ENCODE results near the gene TBC1D2.
A peak's percentile ranks its signal among the peaks of the same experiment; 100 is the strongest.

Gene TBC1D2

DNA sequence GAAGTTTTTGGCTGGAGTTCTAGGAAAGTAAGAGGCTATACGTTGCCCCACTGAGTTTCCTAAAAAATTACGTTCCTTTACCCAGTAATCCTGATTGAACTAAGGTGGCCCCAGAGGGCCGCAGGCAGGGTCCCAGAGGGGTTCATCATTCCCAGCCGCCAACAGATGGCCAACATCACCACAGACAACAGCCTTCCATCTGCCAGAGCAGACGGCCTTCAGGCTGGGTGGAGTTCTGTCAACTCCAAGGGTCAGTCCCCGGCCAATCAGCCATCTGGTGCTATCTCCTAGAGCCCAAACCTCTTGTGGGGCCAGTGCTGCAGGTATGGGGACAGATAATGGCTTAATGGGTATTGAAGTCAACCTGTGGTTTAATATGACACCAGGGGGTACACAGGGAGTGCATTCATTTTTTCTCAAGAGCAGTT lies 30.4 kb downstream of the TBC1D2 start:
- in situ Hi-C loops (cut with HindIII; ENCODE audit: low sequenced_read_pairs), result no loop called here

DNA sequence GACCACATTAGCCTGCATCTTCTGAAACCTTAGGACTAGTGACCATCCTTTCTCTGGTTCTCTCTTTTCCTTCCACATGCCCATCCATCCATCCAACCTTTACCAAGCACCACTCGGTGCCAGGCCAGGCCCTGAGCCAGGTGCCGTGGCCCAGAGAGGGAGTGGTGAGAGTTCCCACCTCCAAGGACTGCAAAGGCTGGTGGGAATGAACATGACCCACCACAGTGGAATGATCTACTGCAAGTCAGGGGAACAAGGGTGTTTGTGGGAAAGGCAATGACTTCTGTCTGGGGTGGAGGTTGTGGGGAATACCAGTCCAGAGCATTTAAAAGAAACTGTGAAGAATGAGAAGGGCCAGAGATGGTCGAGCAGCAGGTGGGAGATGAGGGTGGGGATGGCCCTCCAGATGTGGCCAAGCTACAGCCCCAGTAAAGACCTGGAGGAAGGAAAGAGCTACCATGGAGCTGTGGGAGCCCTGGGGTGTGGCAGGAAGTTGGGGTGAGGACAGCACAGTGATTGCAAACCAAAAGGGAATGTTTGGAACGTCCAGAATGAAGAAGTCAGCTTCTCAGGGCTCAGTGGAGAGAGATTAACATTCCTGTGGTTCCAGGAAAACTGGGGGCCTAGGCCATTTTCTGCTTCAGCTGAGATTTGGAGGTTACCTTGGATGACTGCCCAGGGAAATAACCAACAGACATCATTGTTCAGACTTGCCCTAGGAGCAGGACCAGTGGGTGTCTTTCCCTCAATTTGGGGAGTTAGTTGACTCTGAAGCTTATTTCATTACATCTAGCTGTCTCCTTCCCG lies 32.4 kb downstream of the TBC1D2 start:
- in situ Hi-C loops (cut with HindIII; ENCODE audit: low sequenced_read_pairs), result no loop called here
- DNase-seq (ENCODE audit: low read depth, low spot score), result peak; percentile 99

More for the DNA sequence above, 30.4 kb downstream of the TBC1D2 start:
- no peak overlapping the region for H3K4me3 ChIP-seq (ENCODE audit: low read depth, low read length)
- TF ChIP-seq, protein P1, sequence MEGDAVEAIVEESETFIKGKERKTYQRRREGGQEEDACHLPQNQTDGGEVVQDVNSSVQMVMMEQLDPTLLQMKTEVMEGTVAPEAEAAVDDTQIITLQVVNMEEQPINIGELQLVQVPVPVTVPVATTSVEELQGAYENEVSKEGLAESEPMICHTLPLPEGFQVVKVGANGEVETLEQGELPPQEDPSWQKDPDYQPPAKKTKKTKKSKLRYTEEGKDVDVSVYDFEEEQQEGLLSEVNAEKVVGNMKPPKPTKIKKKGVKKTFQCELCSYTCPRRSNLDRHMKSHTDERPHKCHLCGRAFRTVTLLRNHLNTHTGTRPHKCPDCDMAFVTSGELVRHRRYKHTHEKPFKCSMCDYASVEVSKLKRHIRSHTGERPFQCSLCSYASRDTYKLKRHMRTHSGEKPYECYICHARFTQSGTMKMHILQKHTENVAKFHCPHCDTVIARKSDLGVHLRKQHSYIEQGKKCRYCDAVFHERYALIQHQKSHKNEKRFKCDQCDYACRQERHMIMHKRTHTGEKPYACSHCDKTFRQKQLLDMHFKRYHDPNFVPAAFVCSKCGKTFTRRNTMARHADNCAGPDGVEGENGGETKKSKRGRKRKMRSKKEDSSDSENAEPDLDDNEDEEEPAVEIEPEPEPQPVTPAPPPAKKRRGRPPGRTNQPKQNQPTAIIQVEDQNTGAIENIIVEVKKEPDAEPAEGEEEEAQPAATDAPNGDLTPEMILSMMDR (IDR thresholded peaks at IDR 0.05; ENCODE audit: low read depth, low read length), result no peak
- no peak for DNase-seq (ENCODE audit: low read depth, low spot score)

DNA sequence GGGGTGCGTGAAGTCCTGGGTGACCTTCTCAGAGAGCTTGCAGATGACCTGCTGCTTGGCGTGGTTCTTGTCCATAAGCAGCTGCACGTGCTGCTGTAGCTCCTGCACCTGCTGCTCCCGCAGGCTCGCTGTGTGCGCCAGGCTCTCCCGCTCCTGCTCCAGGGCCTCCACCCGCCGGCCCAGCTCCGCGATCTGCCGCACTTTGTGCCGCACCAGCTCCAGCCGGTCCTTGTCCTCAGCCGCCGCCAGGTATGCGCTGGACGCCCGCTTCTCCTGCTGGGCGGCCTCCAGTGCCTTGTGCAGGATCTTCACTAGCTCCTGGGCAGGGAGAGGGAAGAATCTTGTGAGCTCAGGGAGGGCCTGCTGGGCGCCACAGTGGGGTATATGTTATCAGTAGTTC lies 34.5 kb downstream of the TBC1D2 start:
- DNase-seq (ENCODE audit: low read depth, low spot score), result no peak
- no peak overlapping the region for H3K4me3 ChIP-seq (ENCODE audit: low read depth, low read length)
- in situ Hi-C loops (cut with HindIII; ENCODE audit: low sequenced_read_pairs), result no loop called here
- TF ChIP-seq, protein P1 (IDR thresholded peaks at IDR 0.05; ENCODE audit: low read depth, low read length), result no peak

More for the DNA sequence above, 32.4 kb downstream of the TBC1D2 start:
- no peak overlapping the region for H3K4me3 ChIP-seq (ENCODE audit: low read depth, low read length)
- TF ChIP-seq, protein P1 (IDR thresholded peaks at IDR 0.05; ENCODE audit: low read depth, low read length), result no peak

DNA sequence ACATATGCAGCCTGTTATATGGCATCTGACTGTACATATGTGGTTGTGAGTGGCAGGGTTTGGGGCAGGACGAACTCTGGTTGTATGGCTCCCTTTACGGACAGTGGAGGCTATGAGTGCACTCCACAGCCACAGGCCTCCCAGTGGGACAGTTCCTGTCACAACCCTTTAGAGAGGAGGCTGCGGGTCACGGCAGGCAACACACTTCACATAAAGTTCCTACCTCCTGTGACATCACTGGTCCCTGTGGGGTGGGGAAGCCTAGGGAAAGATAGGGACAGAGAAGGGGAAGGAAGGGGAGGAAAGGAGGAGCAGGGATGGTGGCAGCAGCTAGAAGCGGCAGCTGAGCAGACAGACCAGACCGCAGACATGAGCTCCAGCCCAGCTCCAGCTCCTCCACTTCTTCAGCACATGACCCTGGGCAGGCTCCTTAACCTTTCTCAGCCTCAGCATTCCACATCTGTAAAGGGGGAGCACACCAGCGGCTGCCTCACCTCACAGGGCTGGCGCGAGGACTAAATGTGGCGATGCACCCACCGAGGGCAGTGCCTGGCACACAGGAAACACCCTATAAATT lies 35.6 kb downstream of the TBC1D2 start:
- in situ Hi-C loops (cut with HindIII; ENCODE audit: low sequenced_read_pairs), result no loop called here
- TF ChIP-seq, protein P1 (IDR thresholded peaks at IDR 0.05; ENCODE audit: low read depth, low read length), result no peak
- H3K4me3 ChIP-seq (ENCODE audit: low read depth, low read length), result no peak overlapping the region
- DNase-seq (ENCODE audit: low read depth, low spot score), result no peak

DNA sequence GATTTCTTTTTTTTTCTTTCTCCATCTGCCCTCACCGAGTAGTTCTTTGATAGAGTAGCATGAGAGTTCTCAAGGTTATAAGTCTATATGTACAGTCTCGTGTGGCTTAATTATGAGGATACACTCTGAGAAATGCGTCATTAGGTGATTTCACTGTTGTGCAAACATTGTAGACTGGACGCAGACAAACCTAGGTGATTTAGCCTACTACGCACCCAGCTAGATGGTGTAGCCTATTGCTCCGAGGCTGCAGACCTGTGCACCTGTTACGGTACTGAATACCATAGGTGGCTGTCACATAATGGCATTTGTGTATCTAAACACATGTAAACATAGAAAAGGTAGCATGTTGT lies 36.1 kb downstream of the TBC1D2 start:
- in situ Hi-C loops (cut with HindIII; ENCODE audit: low sequenced_read_pairs), result no loop called here
- TF ChIP-seq, protein P1 (IDR thresholded peaks at IDR 0.05; ENCODE audit: low read depth, low read length), result no peak
- H3K4me3 ChIP-seq (ENCODE audit: low read depth, low read length), result no peak overlapping the region
- no peak for DNase-seq (ENCODE audit: low read depth, low spot score)

DNA sequence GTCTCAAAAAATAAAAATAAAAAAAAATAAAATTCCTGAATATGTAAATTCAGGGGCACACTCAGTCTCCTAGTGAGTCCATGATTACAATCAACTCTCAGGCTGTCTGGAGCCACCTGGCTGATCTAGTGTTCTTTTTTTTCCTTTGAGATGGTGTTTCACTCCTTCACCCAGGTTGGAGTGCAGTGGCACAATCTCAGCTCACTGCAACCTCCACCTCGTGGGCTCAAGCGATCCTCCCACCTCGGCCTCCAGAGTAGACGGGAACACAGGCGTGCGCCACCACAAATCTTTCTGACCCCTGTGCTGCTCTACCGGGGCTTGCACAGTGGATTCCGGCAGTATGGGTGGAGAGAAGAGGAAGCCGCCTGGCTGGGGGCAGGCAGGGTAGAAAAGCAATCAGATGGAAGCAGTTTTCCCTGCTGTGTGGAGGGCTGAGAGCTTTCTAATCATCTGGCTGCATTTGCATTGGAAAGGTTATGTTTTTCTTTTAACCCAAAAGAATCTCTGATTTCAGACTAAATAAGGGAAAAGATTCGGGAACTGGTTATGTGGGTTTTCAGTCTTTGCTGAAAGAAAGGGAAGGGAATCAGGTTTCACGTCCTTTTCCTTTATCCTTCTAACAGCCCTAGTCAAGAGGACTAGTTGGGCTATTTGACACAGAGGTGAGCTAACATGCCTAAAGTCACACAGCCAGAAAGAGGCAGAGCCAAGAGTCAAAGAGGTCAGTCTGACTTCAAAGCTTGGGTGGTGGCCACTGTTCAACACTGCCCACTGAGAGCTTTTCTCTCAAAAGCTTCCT lies 36.7 kb downstream of the TBC1D2 start:
- H3K4me3 ChIP-seq (ENCODE audit: low read depth, low read length), result no peak overlapping the region
- DNase-seq (ENCODE audit: low read depth, low spot score), result peak; percentile 70
- TF ChIP-seq, protein P1 (IDR thresholded peaks at IDR 0.05; ENCODE audit: low read depth, low read length), result no peak
- in situ Hi-C loops (cut with HindIII; ENCODE audit: low sequenced_read_pairs), result no loop called here
